HG03354 (cell line): Measurements from ENCODE around the gene SSC5D.

Source experiments
- ATAC-seq: cut with Tn5 transposase; IDR thresholded peaks from one replicate; pipeline ENCODE4 v1.9.1; 2021; ENCODE audit warnings: mild to moderate bottlenecking; ENCODE audit not compliant: unreplicated experiment, poor library complexity, severe bottlenecking

The SSC5D gene

DNA sequence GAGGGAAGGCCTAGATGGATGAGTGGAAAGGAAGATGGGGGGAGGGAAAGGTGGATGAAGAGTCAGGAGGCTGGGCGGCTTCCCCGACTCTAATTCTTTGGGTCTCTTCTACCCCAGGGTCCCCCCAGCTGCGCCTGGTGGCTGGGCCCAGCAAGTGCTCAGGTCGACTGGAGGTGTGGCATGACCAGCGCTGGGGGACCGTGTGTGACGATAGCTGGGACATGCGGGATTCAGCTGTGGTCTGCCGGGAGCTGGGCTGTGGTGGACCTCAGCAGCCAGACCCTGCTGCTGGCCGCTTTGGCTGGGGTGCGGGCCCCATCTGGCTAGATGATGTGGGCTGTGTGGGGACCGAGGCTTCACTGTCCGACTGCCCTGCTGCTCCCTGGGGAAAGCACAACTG, 9.5 kb downstream of the SSC5D start:
- ATAC-seq, result no peak

GRCh38 chr19:55498246-55498840, 10.1 kb downstream of the SSC5D start:
- no peak for ATAC-seq

GRCh38 chr19:55500368-55500952, 12.2 kb downstream of the SSC5D start:
- no peak for ATAC-seq

GRCh38 chr19:55502197-55502952, 14.1 kb downstream of the SSC5D start:
- ATAC-seq, result no peak

DNA sequence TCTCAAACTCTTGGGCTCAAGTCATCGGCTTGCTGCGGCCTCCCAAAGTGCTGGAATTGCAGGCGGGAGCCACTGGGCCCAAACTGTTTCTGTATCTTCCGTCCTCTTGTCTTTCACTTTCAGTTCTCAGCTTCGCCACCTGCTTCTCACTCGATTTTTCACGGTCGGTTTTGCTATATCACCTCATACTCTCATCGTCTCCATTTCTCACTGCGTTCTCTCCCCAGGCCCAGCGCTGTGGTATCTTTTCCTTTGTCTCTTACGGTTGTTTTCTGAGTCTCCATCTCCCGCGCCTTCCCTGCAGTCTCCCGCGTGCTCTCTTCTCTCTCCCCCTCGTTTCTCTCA, 14.9 kb downstream of the SSC5D start:
- ATAC-seq, result no peak

DNA sequence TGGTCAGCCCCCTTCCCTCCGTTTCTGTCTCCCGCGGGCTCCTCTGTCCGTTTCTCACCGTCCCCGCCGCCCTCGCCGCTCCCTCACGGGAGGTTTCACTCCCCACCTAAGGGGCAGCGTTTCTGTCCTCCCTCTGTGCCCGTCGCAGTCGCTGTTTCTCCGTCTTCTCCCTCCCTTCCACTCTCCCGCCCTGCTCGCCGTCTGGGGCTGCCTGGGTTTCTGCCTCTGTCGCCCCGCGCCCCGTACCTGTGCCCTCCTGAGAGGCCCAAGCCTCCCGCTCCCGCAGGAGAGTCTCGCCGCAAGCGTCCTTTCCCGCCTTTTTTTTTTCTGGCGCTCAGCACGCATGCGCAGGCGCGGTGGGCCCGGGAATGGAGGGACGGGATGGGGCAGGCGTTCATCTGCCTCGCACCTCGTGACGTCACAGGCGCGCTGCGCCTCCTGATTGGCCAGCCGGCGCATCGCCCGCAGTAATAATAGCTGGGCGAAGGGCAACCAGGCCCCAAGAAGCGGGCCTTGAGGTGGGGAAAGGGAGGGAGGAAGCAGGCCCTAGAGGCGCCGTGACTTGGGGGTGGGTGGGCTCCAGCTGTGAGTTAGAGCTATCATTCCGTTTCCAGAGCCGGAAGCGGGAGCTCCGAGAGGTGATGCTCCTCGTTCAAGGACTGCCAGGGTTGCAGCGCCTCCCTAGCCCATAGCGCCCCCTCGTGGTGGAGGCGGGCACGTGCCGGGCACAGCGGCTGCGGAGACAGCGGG, 15.4 kb downstream of the SSC5D start:
- peak; percentile 97 for ATAC-seq

DNA sequence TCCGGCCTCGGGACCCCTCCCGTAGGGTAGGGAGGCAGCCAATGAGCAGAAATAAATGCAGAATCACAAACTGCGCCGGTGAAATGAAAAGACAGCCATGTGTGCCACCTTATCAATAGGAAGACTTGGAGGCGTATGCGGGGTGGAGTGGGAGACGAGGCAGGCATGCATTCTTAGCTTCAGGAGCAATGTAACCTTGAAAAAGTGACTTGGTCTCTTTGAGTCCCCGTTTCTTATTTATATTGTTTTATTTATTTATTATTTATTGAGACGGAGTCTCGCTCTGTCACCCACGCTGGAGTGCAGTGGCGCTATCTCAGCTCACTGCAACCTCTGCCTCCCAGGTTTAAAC, 16.0 kb downstream of the SSC5D start:
- ATAC-seq, result no peak

DNA sequence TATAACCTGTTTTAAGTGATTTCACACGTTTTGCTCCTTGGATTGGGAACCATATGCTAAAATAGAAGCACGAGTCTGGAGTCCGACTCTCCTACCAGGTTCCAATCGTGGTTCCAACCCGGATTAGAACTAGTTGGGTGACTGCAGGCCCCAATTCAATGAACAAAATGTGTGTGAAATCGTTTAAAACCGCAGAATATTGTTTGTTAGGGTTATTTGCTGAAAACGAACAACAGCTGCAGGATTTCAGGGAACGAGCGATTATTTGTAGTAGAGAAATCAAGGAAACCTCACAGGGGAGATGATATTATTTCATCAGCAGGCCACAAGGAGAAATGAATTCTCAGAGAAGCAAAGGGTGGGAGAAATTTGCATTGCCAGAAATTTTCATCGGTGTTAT, 16.7 kb downstream of the SSC5D start:
- ATAC-seq, result no peak

- ATAC-seq, result no peak
Measured at GRCh38 chr19:55508120-55508519, 19.9 kb downstream of the SSC5D start.

DNA sequence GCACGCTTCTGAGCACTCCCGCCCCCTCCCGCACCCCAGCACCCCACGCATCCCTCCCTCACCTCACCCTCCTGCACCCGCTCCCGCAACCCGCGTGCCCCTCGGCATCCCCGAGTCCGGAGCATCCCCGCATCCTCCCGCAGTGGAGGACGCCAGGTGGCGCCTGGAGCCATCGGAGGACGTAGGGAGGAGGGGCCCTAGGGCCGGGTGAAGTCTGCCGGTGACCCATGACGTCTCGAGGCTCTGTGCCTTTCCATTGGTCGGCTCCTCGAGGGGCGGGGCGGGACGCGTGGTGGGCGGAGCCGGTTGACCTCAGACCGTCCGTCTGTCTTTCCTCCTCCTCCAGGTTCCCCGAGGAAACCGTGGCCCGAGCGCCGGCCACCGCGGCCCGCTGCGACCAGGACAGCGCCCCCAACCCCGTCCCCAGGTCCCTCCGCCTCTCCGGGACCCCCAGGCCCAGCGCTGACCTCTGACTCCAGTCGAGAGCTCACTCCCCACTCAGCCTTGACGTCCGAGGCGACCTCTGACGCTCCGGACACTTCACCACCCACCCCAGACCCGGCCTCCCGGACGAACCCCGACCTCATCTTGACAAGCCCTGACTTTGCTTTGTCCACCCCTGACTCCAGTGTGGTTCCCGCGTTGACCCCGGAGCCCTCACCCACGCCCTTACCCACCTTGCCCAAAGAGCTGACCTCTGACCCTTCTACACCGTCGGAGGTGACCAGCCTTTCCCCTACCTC, 28.8 kb downstream of the SSC5D start:
- peak; percentile 99 for ATAC-seq

GRCh38 chr19:55519451-55520311, 31.4 kb downstream of the SSC5D start:
- ATAC-seq, result no peak

- no peak for ATAC-seq
Measured at GRCh38 chr19:55520691-55521292, 32.6 kb downstream of the SSC5D start.

DNA sequence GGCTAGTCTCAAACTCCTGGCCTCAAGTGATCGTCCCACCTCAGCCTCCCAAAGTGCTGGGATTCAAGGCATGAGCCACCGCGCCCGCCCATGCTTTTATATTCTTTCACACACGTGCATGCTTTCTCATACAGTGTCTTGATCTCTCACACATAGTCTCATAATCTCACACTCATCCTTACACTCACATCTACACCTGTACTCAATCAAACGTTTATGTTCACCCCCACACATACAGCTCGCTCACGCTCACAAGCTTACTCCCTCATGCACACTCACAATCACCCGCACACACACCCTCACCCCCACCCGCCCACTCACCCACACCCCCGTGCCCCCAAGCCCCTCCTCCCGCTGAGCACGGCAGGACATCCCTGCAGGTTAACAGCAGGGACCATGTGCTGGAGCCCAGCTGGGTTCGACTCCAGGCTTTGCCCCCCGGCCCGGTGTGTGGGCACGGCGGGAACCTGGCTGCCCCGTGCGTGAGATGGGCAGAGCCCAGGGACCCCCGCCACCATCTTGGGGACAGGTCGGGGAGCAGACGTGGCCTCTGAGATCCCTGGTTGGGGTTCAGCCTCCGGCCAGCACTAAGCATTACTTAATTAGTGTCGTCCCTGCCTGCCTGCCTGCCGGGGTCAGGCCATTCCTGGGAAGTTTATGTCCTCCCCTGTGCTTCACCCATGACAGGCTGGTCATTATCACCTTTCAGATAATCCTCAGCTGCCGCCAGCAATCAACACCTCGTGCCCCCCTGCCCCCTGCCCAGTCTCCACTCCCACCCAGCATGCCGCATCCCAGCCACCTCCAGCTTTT, 37.3 kb downstream of the SSC5D start:
- no peak for ATAC-seq

DNA sequence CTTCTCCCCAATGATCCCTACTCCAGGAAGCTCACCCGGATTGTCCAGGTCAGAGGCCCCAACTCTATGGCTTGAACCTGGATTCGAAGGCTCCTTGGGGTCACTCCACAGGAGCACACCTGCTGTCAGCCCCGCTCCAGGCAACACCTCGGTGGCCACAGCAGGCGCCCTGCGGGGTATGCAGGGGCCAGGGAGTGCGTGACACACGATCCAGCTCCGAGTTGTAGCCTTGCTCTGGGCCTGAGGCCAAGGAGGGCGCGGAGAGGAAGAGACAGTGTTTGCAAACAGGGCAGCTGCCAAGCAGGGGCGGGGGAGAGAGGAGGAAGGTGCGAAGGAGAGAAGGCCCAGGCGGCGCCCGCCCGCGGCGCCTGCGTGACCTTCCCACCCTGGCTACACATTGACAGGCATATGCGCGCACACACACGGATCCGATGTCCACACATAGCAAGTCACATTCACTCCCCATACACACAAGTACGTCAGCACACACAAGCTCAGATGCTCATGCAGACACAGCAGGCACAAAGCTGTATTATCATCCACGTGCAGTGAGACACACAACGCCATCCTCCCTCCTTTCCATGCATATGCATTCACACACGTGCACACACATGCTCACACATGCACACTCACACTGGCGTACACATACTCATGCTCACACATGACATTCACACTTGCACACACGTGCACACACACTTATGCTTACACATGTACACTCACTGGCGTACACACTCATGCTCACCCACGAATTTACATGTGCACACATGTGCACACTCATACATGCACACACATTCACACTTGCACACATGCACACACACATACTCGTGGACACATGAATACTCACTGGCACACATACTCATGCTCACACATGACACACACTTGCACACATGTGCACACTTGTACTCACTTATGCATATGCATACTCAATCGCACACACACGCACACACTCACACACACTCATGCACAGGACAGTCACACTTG, 38.3 kb downstream of the SSC5D start:
- ATAC-seq, result no peak

- no peak for ATAC-seq
Measured at GRCh38 chr19:55527197-55528029, 39.2 kb downstream of the SSC5D start.
